Lower lobe of right lung (tissue), 2 donors: ENCODE measurements around the gene ITM2C. TPM values are rescaled to one million over a fixed set of nuclear protein-coding genes. Genes with fewer than 3 reads are reported as not detected.

Source experiments
- ATAC-seq, 2 donors: fragments of 200-7000 bp; cut with Tn5 transposase; one replicate each; pipeline ENCODE4 v1.9.1; 2020 to 2022; ENCODE audit warnings: mild to moderate bottlenecking in 2 of 2, moderate library complexity in 2 of 2
- DNase-seq: peaks from one replicate; pipeline ENCODE4 v3.0.0-alpha.2; 2020
- H3K27ac ChIP-seq: fragments of 200-600 bp; one replicate; pipeline ENCODE4 v1.8.0; 2022
- H3K27me3 ChIP-seq: fragments of 200-600 bp; one replicate; pipeline ENCODE4 v1.8.0; 2022; ENCODE audit warnings: low read depth
- H3K36me3 ChIP-seq: fragments of 200-600 bp; one replicate; pipeline ENCODE4 v1.8.0; 2022; ENCODE audit warnings: mild to moderate bottlenecking
- H3K4me1 ChIP-seq: fragments of 200-600 bp; one replicate; pipeline ENCODE4 v1.8.0; 2022
- H3K4me3 ChIP-seq: fragments of 200-600 bp; one replicate; pipeline ENCODE4 v1.8.0; 2022; ENCODE audit warnings: mild to moderate bottlenecking
- H3K9me3 ChIP-seq: fragments of 200-600 bp; one replicate; pipeline ENCODE4 v1.8.0; 2022
- CTCF ChIP-seq: fragments of 200-600 bp; IDR thresholded peaks from one replicate; pipeline ENCODE4 v1.8.0; 2022; ENCODE audit warnings: antibody characterized with exemption, mild to moderate bottlenecking
- intact Hi-C: fragments of 100-400 bp; cut with DNase I; formaldehyde crosslinking; loops from one replicate; pipeline ENCODE4 v1.11.0; 2022
- total RNA-seq: library from RNA; stranded (reverse); fragmentation: NEBNext Ultra II Directional; extraction: Animal tissue kit (Norgen Biotek cat#: 25700); gene quantifications from one replicate; pipeline ENCODE4 v1.2.1, GENCODE V29; 2021
- donor health status: DM: no; HTN: yes; CAD: no; lungs with severe emphysema.

The ITM2C gene
- total RNA-seq, 1 donor from 2014 or later, result 27.6 TPM

DNA sequence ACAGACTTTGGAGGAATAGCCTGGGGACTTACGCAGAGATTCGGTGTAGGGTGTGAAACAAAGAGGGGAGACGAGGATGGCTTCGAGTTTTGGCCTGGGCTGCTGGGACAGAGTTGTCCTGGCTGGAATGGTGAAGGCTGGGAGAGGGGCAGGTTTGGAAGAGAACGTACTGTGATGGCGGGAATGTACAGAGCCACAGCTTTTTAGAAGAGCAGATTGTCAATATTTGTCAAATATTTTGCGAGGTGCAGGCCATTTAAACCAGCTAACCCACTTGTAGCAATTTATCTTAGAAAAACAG is 14.4 kb upstream of the ITM2C start:
- Histone ChIP-seq H3K9me3 (no peaks in the 10 kb centered on the region), H3K36me3 (no peaks in the 10 kb centered on the region), H3K27me3 (peaks cover 15% of the 10 kb centered on the region), H3K4me3 (no peak overlapping the region), H3K4me1 (no peaks in the 10 kb centered on the region), H3K27ac (no peak overlapping the region)
- intact Hi-C loops, result no loop called here
- ATAC-seq (no peak), DNase-seq (no peak)
- peak; percentile 7 for TF ChIP-seq CTCF

DNA sequence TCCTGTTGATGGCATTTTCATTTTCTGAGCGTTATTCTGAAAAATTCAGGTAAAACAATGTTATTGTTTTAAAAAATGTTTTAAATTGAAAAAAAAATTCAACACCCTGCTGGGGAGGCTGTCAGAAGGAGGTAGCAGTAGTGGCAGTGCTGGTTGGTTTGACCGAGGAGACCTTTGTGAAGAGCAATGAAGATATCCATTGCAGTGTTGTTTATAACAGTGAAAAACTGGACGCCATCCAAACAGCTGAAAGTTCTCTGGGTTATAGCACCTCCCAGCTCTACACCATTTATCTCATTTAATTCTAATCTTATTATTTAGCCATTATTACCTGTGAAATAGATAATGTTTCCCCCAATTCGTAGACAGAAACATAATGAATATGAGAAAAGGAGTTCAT is 12.6 kb upstream of the ITM2C start:
- Histone ChIP-seq H3K9me3 (no peaks in the 10 kb centered on the region), H3K36me3 (no peaks in the 10 kb centered on the region), H3K27me3 (peaks cover 26% of the 10 kb centered on the region), H3K4me1 (no peaks in the 10 kb centered on the region), H3K4me3 (no peak overlapping the region), H3K27ac (no peak overlapping the region)
- no peak for TF ChIP-seq CTCF
- intact Hi-C loops, result no loop called here
- DNase-seq (no peak), ATAC-seq (no peak)

DNA sequence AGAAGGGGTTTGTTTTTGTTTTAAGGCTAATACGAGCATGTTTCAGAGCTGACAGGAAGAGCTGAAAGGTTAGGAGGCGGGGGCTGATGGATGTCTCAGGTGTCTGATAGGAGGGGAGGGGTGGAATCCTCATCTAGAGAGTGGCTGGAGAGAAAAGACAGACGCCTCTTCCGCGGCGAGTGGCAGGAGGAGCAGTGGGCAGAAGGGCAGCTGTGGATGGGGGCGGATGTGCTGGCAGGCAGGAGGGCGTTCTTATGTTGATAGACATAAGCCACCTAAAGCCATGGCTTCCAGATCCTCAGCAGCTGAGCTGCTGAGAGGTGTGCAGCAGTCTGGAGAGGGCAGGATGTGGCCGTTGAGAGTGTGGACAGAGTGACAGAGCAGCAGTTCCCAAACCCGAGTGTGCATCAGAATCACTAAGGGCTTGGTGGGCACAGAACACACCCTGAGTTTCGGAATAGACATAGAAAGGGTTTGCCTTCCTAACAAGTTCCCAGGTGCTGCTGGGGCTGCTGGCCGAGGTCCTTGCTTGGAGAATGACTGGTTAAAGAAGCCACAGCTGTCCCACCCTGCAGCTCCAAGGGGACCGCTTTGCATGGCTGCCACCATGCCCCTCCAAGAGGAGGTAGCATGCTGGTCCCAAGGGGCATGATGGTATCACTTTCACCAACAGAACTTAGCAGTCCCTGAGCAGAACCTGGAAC is 3.0 kb upstream of the ITM2C start:
- DNase-seq, result no peak

GRCh38 chr2:230862292-230862691 is 2.5 kb upstream of the ITM2C start:
- ATAC-seq, result no peak
- Histone ChIP-seq H3K36me3 (no peaks in the 10 kb centered on the region), H3K9me3 (no peaks in the 10 kb centered on the region), H3K4me3 (no peak overlapping the region), H3K27ac (no peak overlapping the region), H3K4me1 (peaks cover 21% of the 10 kb centered on the region), H3K27me3 (peaks cover 43% of the 10 kb centered on the region)
- DNase-seq, result no peak
- intact Hi-C loops, result no loop called here
- no peak for TF ChIP-seq CTCF

More for the DNA sequence above, 3.0 kb upstream of the ITM2C start:
- no peak for TF ChIP-seq CTCF
- no peak for ATAC-seq
- intact Hi-C loops, result no loop called here
- no peaks in the 10 kb centered on the region for H3K9me3 ChIP-seq
- H3K27ac ChIP-seq, result no peak overlapping the region
- peaks cover 46% of the 10 kb centered on the region for H3K27me3 ChIP-seq
- no peaks in the 10 kb centered on the region for H3K36me3 ChIP-seq
- no peak overlapping the region for H3K4me3 ChIP-seq
- H3K4me1 ChIP-seq, result peaks cover 20% of the 10 kb centered on the region

DNA sequence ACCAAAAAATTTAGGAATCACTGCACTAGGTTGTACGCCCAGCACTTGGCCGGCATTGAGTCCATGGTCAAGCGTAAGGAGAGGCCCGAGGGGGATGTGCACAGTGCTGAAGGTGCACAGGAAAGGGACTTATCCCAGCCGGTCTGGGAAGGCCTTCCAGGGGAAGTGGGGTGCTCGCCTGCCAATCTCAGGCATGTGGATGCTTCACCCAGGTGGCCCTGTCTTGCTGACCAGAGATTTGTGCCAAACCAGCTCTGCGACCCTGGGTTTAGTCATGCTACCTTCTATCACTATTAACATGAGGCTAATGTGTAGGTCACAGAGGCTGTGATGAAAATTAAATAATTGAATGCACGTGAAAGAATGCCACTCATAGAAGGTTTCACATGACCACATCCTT is 1.7 kb upstream of the ITM2C start:
- Histone ChIP-seq H3K4me3 (no peak overlapping the region), H3K27me3 (peaks cover 37% of the 10 kb centered on the region), H3K9me3 (no peaks in the 10 kb centered on the region), H3K27ac (no peak overlapping the region), H3K36me3 (no peaks in the 10 kb centered on the region), H3K4me1 (peaks cover 21% of the 10 kb centered on the region)
- ATAC-seq (no peak), DNase-seq (no peak)
- intact Hi-C loops, result no loop called here
- no peak for TF ChIP-seq CTCF
